Mesenchymal stem cell (in vitro differentiated cells and primary cell): ENCODE data around the gene RBM5.

ENCODE experiments used
- DNase-seq: peaks from one replicate; pipeline ENCODE4 v3.0.0-alpha.2; 2013
- H2AFZ ChIP-seq: one replicate; pipeline ENCODE4 v1.6.1; 2013; ENCODE audit warnings: low read depth, mild to moderate bottlenecking, control low read depth, inconsistent platforms, low read length, moderate library complexity
- H2AK5ac ChIP-seq: 2 replicates; pipeline ENCODE4 v1.6.1; 2013; ENCODE audit warnings: low read length, moderate library complexity, mild to moderate bottlenecking, inconsistent platforms; ENCODE audit not compliant: severe bottlenecking
- H2BK120ac ChIP-seq: one replicate; pipeline ENCODE4 v1.6.1; 2013; ENCODE audit warnings: low read depth, mild to moderate bottlenecking, inconsistent platforms, low read length, moderate library complexity
- H2BK12ac ChIP-seq, 2 experiments: one replicate each; pipeline ENCODE4 v1.6.1; 2013; ENCODE audit warnings: inconsistent platforms in 2 of 2, low read length in 2 of 2, mild to moderate bottlenecking in 2 of 2, moderate library complexity in 2 of 2, control low read depth in 1 of 2
- H2BK15ac ChIP-seq: one replicate; pipeline ENCODE4 v1.6.1; 2013; ENCODE audit warnings: mild to moderate bottlenecking, low read depth, inconsistent platforms; ENCODE audit not compliant: poor library complexity, severe bottlenecking
- H2BK5ac ChIP-seq: 2 replicates; pipeline ENCODE4 v1.6.1; 2013; ENCODE audit warnings: low read depth, mild to moderate bottlenecking, low read length, control low read depth, inconsistent platforms; ENCODE audit not compliant: poor library complexity, severe bottlenecking
- H3K14ac ChIP-seq, 2 experiments: one replicate each; pipeline ENCODE4 v1.6.1; 2013; ENCODE audit warnings: inconsistent platforms in 2 of 2, low read length in 2 of 2, control low read depth in 1 of 2, mild to moderate bottlenecking in 1 of 2, moderate library complexity in 1 of 2
- H3K18ac ChIP-seq, 2 experiments: one replicate each; pipeline ENCODE4 v1.6.1; 2013; ENCODE audit warnings: inconsistent platforms in 2 of 2, low read length in 2 of 2, control low read depth in 1 of 2, low read depth in 1 of 2, mild to moderate bottlenecking in 1 of 2
- H3K23ac ChIP-seq, 2 experiments: one replicate each; pipeline ENCODE4 v1.6.1; 2013; ENCODE audit warnings: inconsistent platforms in 2 of 2, low read length in 2 of 2, mild to moderate bottlenecking in 2 of 2, moderate library complexity in 2 of 2, control low read depth in 1 of 2
- H3K27ac ChIP-seq: 2 replicates; pipeline ENCODE4 v1.5.1; 2013; ENCODE audit warnings: mild to moderate bottlenecking, moderate library complexity, low read length, control low read depth, inconsistent platforms; ENCODE audit not compliant: poor library complexity, severe bottlenecking
- H3K27me3 ChIP-seq, 2 experiments: 2 replicates each; pipeline versions ENCODE4 v1.6.1 to v1.7.0; 2013; ENCODE audit warnings: low read length in 2 of 2, mild to moderate bottlenecking in 2 of 2, moderate library complexity in 2 of 2, control low read depth in 1 of 2, inconsistent platforms in 1 of 2; ENCODE audit not compliant: control insufficient read depth in 1 of 2, insufficient read depth in 1 of 2
- H3K36me3 ChIP-seq, 2 experiments: 2 replicates each; pipeline versions ENCODE4 v1.6.1 to v1.7.0; 2013; ENCODE audit warnings: low read length in 2 of 2, control low read depth in 1 of 2, inconsistent platforms in 1 of 2, low read depth in 1 of 2, mild to moderate bottlenecking in 1 of 2; ENCODE audit not compliant: insufficient read depth in 2 of 2, control insufficient read depth in 1 of 2
- H3K4ac ChIP-seq, 2 experiments: one replicate each; pipeline ENCODE4 v1.6.1; 2013; ENCODE audit warnings: inconsistent platforms in 2 of 2, low read length in 2 of 2, mild to moderate bottlenecking in 2 of 2, moderate library complexity in 2 of 2, control low read depth in 1 of 2, low read depth in 1 of 2
- H3K4me1 ChIP-seq: 2 replicates; pipeline ENCODE4 v1.6.1; 2013; ENCODE audit warnings: low read depth, low read length, control low read depth; ENCODE audit not compliant: control insufficient read depth, insufficient read depth
- H3K4me2 ChIP-seq: 2 replicates; pipeline ENCODE4 v1.6.1; 2013; ENCODE audit warnings: low read length, mild to moderate bottlenecking, inconsistent platforms; ENCODE audit not compliant: poor library complexity, severe bottlenecking
- H3K4me3 ChIP-seq, 2 experiments: 2 replicates each; pipeline versions ENCODE4 v1.5.1 to v1.7.0; 2013; ENCODE audit warnings: low read length in 2 of 2, mild to moderate bottlenecking in 2 of 2, control low read depth in 1 of 2, low read depth in 1 of 2; ENCODE audit not compliant: insufficient read depth in 1 of 2
- H3K79me1 ChIP-seq: replicated peaks from 2 replicates; pipeline ENCODE4 v1.6.1; 2013; ENCODE audit warnings: mild to moderate bottlenecking, control low read depth, low read length, inconsistent platforms; ENCODE audit not compliant: poor library complexity, severe bottlenecking
- H3K9ac ChIP-seq: 2 replicates; pipeline ENCODE4 v1.7.0; 2013; ENCODE audit warnings: mild to moderate bottlenecking, low read length, moderate library complexity
- H3K9me3 ChIP-seq: 2 replicates; pipeline ENCODE4 v1.7.0; 2013; ENCODE audit warnings: mild to moderate bottlenecking, low read length; ENCODE audit not compliant: control insufficient read depth
- H4K8ac ChIP-seq: one replicate; pipeline ENCODE4 v1.6.1; 2013; ENCODE audit warnings: inconsistent platforms, mild to moderate bottlenecking, low read length, moderate library complexity
- H4K91ac ChIP-seq: one replicate; pipeline ENCODE4 v1.6.1; 2013; ENCODE audit warnings: mild to moderate bottlenecking, low read length, inconsistent platforms
- WGBS: methylation state at CpG from one replicate; pipeline ENCODE4 v1.1.7; 2013; ENCODE audit warnings: mixed read lengths; 5-methylcytosine and 5-hydroxymethylcytosine counted together

Gene RBM5

DNA sequence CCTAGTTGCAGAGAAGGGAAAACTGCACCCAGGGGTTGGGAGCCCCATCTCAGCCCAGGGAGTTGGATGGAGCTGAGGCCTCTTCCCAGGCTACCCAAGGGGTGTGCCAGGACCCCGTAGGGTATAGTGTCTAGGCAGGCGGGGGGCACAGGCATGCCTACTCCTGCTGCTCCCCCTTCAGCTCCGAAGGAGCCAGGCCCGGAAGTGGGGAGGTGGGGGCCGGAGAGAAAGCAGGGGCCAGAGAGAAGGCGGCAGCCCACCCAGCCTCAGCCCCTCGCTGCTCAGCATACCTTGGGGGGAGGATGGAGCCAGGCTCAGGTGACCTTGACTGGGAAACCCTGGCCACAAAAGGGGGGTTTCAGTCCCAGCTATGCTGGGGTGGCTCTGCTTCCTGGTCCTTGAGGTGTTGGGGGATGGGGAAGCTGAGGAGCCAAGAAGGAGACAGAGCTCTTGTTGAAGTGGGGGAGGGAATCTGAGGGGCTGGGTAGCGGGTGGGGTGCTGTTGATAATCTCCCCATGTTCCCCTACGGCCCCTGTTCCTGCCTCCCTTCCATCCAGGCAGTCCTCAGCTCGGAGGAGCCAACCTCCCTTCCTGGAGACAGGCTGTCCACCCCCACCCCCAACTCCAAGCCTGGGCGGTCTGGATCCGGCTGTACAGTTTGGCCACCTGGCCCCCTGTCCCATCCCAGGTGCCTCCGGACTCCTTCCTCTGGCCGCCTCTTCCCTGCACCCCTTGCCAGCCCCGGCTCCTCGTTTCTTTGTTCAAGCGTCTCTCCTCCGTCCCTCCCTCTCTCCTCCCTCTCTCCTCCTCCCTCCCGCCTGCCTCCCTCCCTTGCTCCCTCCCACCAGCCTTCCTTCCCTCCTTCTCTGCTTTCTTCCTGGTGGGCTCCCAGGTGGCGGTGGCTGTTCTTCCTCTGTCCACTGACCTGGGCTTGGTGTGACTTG, 68.1 kb downstream of the RBM5 start:
- Histone ChIP-seq H2AK5ac (peak overlapping the region; percentile 35), H4K91ac (peak overlapping the region; percentile 91), H2BK5ac (no peak overlapping the region), H3K23ac (peak overlapping the region in 1 of 2 experiments; percentile 35), H4K8ac (peak overlapping the region; percentile 79), H3K79me1 (peaks cover 3% of the 10 kb centered on the region), H2BK120ac (peak overlapping the region; percentile 50), H3K14ac (peak overlapping the region in 1 of 2 experiments; percentile 78), H3K4me3 (peak overlapping the region; percentile 35 to 69), H2BK12ac (peak overlapping the region in 1 of 2 experiments; percentile 79), H2AFZ (peak overlapping the region; percentile 29), H3K27ac (no peak overlapping the region), H3K36me3 (peaks cover 0 to 20% of the 10 kb centered on the region in 2 experiments), H3K9me3 (no peaks in the 10 kb centered on the region), H3K4me1 (peaks cover 41% of the 10 kb centered on the region), H2BK15ac (peak overlapping the region; percentile 50), H3K4ac (peak overlapping the region; percentile 55 to 60), H3K27me3 (peaks cover 43 to 54% of the 10 kb centered on the region in 2 experiments), H3K9ac (peak overlapping the region; percentile 67), H3K18ac (peak overlapping the region; percentile 71 to 96), H3K4me2 (peak overlapping the region; percentile 64)
- 8% methylated on average over 19 of the region's 20 CpGs for WGBS
- peak; percentile 37 for DNase-seq

DNA sequence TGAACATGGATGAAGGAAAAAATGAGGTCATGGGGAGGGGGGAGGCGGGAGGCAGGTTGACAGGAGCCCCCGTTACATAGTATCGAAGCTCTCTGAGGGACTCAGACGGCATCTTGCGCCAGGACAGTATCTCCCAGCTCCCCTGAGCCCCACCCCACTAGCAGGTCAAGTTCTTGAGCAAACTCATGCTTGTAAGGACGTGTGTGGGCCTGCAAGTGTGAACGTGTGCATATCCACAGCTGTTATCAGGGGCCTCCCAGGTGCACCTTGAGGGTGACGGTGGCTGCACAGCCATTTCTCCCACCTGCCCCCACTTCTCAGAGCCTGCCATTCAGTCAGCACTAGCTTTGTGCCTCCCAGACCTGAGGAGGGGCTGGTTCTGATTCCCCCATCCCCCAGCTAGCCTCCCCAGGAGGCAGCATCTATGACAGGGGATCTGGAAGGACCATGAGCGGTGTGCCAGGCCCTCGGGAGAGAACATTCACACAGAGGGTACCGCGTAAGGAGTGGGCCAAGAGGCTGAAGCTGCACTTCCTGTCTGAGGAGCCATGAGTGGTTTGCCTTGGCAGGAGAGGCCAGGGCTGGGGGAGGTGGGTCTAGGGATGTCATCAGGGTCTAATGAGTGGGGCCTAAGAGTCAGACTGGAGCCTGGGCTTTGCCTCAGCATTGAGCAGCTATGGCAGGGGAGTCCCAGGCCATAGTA, 69.3 kb downstream of the RBM5 start:
- Histone ChIP-seq H3K9ac (no peak overlapping the region), H2AK5ac (peak overlapping the region; percentile 40)
- WGBS: 78% methylated on average over 12 of the region's 12 CpGs

GRCh38 chr3:50158530-50159146, 69.9 kb downstream of the RBM5 start:
- peak overlapping the region in 1 of 2 experiments; percentile 33 for H3K4ac ChIP-seq
- H4K91ac ChIP-seq: peak overlapping the region; percentile 40
- peaks cover 36 to 44% of the 10 kb centered on the region in 2 experiments for H3K27me3 ChIP-seq
- peaks cover 3% of the 10 kb centered on the region for H3K79me1 ChIP-seq
- DNase-seq: no peak
- H3K36me3 ChIP-seq: peaks cover 0 to 32% of the 10 kb centered on the region in 2 experiments
- no peak overlapping the region for H2BK120ac ChIP-seq
- H3K23ac ChIP-seq: no peak overlapping the region
- H3K14ac ChIP-seq: no peak overlapping the region
- H2AK5ac ChIP-seq: peak overlapping the region; percentile 11
- peak overlapping the region; percentile 78 for H4K8ac ChIP-seq
- no peak overlapping the region for H3K9ac ChIP-seq
- H3K4me2 ChIP-seq: no peak overlapping the region
- H3K4me3 ChIP-seq: no peak overlapping the region
- peaks cover 49% of the 10 kb centered on the region for H3K4me1 ChIP-seq
- 87% methylated on average over 10 of the region's 10 CpGs for WGBS
- no peak overlapping the region for H2BK5ac ChIP-seq
- peak overlapping the region; percentile 31 for H2BK15ac ChIP-seq
- H3K27ac ChIP-seq: no peak overlapping the region
- H3K18ac ChIP-seq: peak overlapping the region in 1 of 2 experiments; percentile 68
- peak overlapping the region; percentile 4 to 82 for H2BK12ac ChIP-seq
- H2AFZ ChIP-seq: no peak overlapping the region
- H3K9me3 ChIP-seq: no peaks in the 10 kb centered on the region

More for the DNA sequence above, 69.3 kb downstream of the RBM5 start:
- Histone ChIP-seq H2BK5ac (no peak overlapping the region), H3K4me3 (no peak overlapping the region), H2AFZ (no peak overlapping the region), H4K91ac (peak overlapping the region; percentile 40), H3K27ac (no peak overlapping the region), H3K4me1 (peaks cover 44% of the 10 kb centered on the region), H4K8ac (peak overlapping the region; percentile 78), H3K27me3 (peaks cover 43 to 51% of the 10 kb centered on the region in 2 experiments), H3K79me1 (peaks cover 3% of the 10 kb centered on the region), H2BK12ac (peak overlapping the region; percentile 4 to 82), H3K4me2 (no peak overlapping the region), H3K14ac (peak overlapping the region in 1 of 2 experiments; percentile 35), H3K18ac (peak overlapping the region; percentile 23 to 68), H2BK15ac (peak overlapping the region; percentile 62), H3K23ac (no peak overlapping the region), H3K36me3 (peaks cover 0 to 28% of the 10 kb centered on the region in 2 experiments), H2BK120ac (no peak overlapping the region), H3K9me3 (no peaks in the 10 kb centered on the region), H3K4ac (peak overlapping the region; percentile 9 to 33)
- peak; percentile 26 for DNase-seq
